Measurements from ENCODE around the gene PAX8.
"Not testable (repeated sequence)": the region's sequence is repeated elsewhere in the genome, so short reads cannot be mapped to it uniquely, and the experiment has no call there.

PAX8 gene

DNA sequence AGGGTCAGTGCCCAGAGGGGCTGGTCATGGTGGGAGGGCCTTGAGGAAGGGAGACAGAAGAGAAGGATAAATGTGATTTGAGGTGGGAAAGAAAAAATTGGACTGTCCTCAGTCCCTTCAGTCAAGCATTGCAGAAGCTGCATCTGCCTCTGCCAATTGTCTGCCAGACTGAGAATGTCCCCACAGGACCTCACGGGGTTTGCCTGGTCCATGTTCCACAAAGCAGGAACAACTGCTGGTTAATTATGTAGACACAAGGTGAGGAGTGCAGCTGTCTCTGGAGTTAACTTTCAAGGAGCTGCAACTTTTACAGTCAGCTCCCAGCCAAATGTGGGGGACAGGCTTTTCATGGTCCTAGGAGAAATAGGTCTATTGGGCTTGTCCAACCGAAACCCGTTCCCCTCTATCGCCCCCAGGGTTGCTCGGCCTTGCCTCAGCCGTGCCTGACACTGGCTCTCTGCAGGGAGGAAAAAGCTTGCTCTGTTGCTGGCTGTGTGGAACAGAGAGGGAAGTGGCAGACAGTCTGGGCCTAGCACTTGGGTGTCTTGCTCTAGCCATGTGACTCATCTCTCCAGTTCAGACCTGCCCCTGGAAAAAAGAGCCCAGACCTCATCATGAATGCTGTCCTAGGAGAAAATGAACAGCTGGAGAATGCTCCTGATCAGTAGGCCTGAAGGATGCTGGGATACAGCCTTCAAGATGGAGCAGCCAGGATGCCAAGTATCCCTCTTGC, 31.1 kb upstream of the PAX8 start:
- DNase-seq (ENCODE audit: low read depth) = peak; percentile 86
- no peak for TF ChIP-seq CTCF (IDR thresholded peaks at IDR 0.05; ENCODE audit: insufficient read depth, low read depth, low read length, missing control alignments)
- H3K4me3 ChIP-seq (ENCODE audit: low read length) = no peak overlapping the region

DNA sequence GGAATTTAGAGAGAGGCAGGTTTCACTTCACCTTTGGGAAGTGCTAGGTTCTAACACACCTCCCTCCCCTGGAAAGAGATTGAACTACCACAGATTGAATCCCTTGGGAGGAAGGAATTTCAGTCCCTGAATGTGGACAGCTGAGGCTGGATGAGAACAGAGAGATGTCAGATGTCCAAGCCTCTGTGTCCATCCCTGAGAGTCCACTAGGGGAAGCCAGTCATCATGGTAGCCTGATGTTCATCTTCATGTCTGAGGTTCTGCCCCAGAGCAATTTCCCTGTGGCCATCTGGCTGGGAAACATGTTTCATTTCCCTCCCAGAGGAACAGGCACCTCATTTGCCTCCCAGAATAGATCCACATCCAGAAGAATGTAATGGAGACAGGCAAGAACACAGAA, 30.1 kb upstream of the PAX8 start:
- TF ChIP-seq CTCF (IDR thresholded peaks at IDR 0.05; ENCODE audit: insufficient read depth, low read depth, low read length, missing control alignments) = peak; percentile 4
- not testable (repeated sequence) for DNase-seq (ENCODE audit: low read depth); H3K4me3 ChIP-seq (ENCODE audit: low read length)

- DNase-seq (ENCODE audit: low read depth); H3K4me3 ChIP-seq (ENCODE audit: low read length): not testable (repeated sequence)
Observed at GRCh38 chr2:113306207-113306606, 27.5 kb upstream of the PAX8 start.

DNA sequence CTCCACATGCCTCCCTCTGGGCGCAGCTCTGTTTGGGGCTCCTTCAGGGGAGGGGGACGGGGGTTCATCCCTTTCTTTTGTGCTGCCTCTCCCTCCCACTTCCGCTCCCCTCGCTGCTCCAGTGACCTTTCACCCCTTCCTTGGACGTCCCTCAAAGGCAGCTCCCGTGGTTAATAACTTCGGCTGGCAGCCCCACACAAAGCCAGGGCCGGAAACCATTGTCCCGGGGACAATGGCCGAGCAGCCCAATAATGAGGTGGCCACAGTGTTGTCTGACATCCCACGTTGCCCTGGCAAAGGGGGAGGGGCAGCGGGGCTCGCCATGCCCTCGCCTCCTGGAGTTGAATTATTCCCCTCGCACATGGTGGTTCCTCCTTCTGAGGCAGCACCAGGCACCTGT, 27.0 kb upstream of the PAX8 start:
- H3K4me3 ChIP-seq (ENCODE audit: low read length); DNase-seq (ENCODE audit: low read depth): not testable (repeated sequence)

DNA sequence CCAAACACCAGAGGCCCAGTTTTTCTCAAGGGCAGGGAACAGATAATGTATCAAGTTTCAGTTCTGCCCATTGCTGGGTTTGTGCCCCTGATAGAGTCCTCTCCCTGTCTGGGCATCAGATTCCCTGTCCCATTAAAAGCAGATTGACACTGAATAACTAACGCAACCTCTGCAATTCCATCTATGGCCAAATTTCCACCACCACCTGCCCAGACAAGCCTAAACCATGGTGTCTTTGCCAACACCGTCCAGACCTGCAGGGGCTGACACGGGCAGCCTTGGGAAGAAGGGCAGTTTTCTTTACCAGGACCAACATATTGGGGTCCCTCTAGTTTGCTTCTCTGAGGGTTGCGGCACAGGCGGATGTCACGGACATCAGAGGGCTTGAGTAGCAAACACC, 26.4 kb upstream of the PAX8 start:
- no peak for TF ChIP-seq CTCF (IDR thresholded peaks at IDR 0.05; ENCODE audit: insufficient read depth, low read depth, low read length, missing control alignments)
- peak; percentile 81 for DNase-seq (ENCODE audit: low read depth)
- H3K4me3 ChIP-seq (ENCODE audit: low read length) = no peak overlapping the region

DNA sequence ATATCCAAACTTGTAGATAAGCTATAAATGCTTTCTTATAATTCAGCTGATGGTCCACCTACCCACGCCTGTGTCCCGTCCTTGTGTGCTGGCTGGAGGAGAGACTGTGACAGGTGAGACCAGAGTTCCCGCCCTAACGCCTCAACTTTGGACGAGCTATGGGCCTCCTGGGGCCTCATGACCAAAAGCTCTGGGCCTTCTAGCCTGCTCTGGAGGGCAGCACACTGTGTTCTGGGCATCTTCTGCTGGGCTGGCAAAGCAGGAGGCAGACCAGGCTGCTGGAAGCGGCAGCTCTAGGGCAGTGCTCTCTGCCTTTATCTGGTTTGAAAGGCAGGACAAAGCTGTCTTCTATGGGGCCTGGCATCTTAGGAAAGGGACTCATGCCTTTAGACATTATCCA, 26.0 kb upstream of the PAX8 start:
- no peak for DNase-seq (ENCODE audit: low read depth)
- TF ChIP-seq CTCF (IDR thresholded peaks at IDR 0.05; ENCODE audit: insufficient read depth, low read depth, low read length, missing control alignments) = no peak

GRCh38 chr2:113302216-113302980, 23.7 kb upstream of the PAX8 start:
- not testable (repeated sequence) for DNase-seq (ENCODE audit: low read depth); H3K4me3 ChIP-seq (ENCODE audit: low read length)

More for the DNA sequence above, 26.0 kb upstream of the PAX8 start:
- no peak overlapping the region for H3K4me3 ChIP-seq (ENCODE audit: low read length)

DNA sequence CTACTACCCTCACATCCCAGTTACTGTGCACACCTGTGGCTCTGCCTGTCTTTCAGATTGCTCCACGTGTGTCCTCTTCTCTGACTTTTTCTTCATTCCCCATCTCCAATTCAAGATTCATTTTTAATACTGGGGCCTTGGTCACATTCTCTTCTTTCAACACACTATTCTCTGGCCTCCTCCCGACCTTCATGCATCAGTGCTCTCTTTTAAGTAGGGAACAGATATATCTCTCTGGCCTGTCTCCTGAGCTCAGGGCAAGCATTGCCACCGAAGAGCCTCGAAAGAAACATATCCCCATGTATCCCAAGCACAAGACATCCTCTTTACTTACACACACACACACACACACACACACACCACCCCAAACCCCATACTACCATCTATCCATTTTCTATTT, 21.6 kb upstream of the PAX8 start:
- no peak for TF ChIP-seq CTCF (IDR thresholded peaks at IDR 0.05; ENCODE audit: insufficient read depth, low read depth, low read length, missing control alignments)
- DNase-seq (ENCODE audit: low read depth) = no peak
- no peak overlapping the region for H3K4me3 ChIP-seq (ENCODE audit: low read length)
